HEK293 (cell line): ENCODE data around the gene LOX.
A peak's percentile ranks its signal among the peaks of the same experiment; 100 is the strongest.

Experiments
- CTCF ChIA-PET: fragments of 350-600 bp; formaldehyde crosslinking; extraction: SDS; loops from one replicate; lab custom pipeline; 2021; ENCODE audit warnings: antibody characterized with exemption; lab: Yijun Ruan, JAX
- POLR2A ChIA-PET: fragments of 300-600 bp; formaldehyde crosslinking; extraction: SDS; loops from one replicate; lab custom pipeline; 2020; ENCODE audit warnings: antibody characterized with exemption, inconsistent platforms; lab: Yijun Ruan, JAX
- H3K27ac ChIP-seq: fragments of 200-500 bp; sonication (Bioruptor generic); 2 replicates; pipeline ENCODE4 v1.5.1; 2014; ENCODE audit warnings: low read depth, low read length, control low read depth, inconsistent platforms; ENCODE audit errors: extremely low read depth
- H3K36me3 ChIP-seq, 2 experiments: fragments of 200-500 bp in 1 of 2; sonication (Bioruptor generic) in 1 of 2; 1 replicate in 1 of 2; 2 replicates in 1 of 2; pipeline ENCODE4 v1.5.1; 2014 to 2017; ENCODE audit warnings: inconsistent platforms in 2 of 2, low read length in 2 of 2; ENCODE audit not compliant: control insufficient read depth in 2 of 2, insufficient read depth in 1 of 2
- H3K4me1 ChIP-seq: fragments of 200-500 bp; sonication (Bioruptor generic); 2 replicates; pipeline ENCODE4 v1.5.1; 2014; ENCODE audit warnings: mild to moderate bottlenecking, low read length, inconsistent platforms; ENCODE audit not compliant: control insufficient read depth, insufficient read depth
- H3K4me3 ChIP-seq: 2 replicates; pipeline ENCODE4 v1.5.1; 2011; ENCODE audit warnings: low read depth, mild to moderate bottlenecking, control low read depth, low read length, moderate library complexity
- H3K9me3 ChIP-seq: fragments of 200-500 bp; sonication (Bioruptor generic); 2 replicates; pipeline ENCODE4 v1.5.1; 2014; ENCODE audit warnings: low read depth, low read length, inconsistent platforms; ENCODE audit not compliant: control insufficient read depth, insufficient read depth
- BCL11A ChIP-seq: fragments of 450-650 bp; formaldehyde crosslinking; IDR thresholded peaks from 2 replicates; pipeline ENCODE4 v1.5.1; 2016; ENCODE audit warnings: low read depth, missing biosample characterization, missing genetic modification characterization
- BCL6B ChIP-seq: fragments of 450-650 bp; formaldehyde crosslinking; IDR thresholded peaks from 2 replicates; pipeline ENCODE4 v1.5.1; 2017; ENCODE audit warnings: missing biosample characterization, missing genetic modification characterization
- KLF16 ChIP-seq: fragments of 450-650 bp; formaldehyde crosslinking; IDR thresholded peaks from 2 replicates; pipeline ENCODE4 v1.5.1; 2017; ENCODE audit warnings: missing biosample characterization, missing genetic modification characterization
- PATZ1 ChIP-seq: fragments of 450-650 bp; formaldehyde crosslinking; IDR thresholded peaks from 2 replicates; pipeline ENCODE4 v1.5.1; 2016; ENCODE audit warnings: missing biosample characterization, missing genetic modification characterization
- PRDM10 ChIP-seq: fragments of 450-650 bp; formaldehyde crosslinking; IDR thresholded peaks from 2 replicates; pipeline ENCODE4 v1.5.1; 2016; ENCODE audit warnings: missing biosample characterization, missing genetic modification characterization
- RBAK ChIP-seq: fragments of 450-650 bp; formaldehyde crosslinking; IDR thresholded peaks from 2 replicates; pipeline ENCODE4 v1.5.1; 2016; ENCODE audit warnings: missing biosample characterization, missing genetic modification characterization
- SP2 ChIP-seq: fragments of 450-650 bp; formaldehyde crosslinking; IDR thresholded peaks from 2 replicates; pipeline ENCODE4 v1.5.1; 2016; ENCODE audit warnings: missing biosample characterization, missing genetic modification characterization
- SP7 ChIP-seq: fragments of 450-650 bp; formaldehyde crosslinking; IDR thresholded peaks from 2 replicates; pipeline ENCODE4 v1.5.1; 2016; ENCODE audit warnings: missing biosample characterization, missing genetic modification characterization
- TSHZ1 ChIP-seq: fragments of 450-650 bp; formaldehyde crosslinking; IDR thresholded peaks from 2 replicates; pipeline ENCODE4 v1.5.1; 2016; ENCODE audit warnings: missing biosample characterization, missing genetic modification characterization, borderline replicate concordance
- ZBTB8A ChIP-seq: fragments of 450-650 bp; formaldehyde crosslinking; IDR thresholded peaks from 2 replicates; pipeline ENCODE4 v1.5.1; 2016; ENCODE audit warnings: missing biosample characterization, missing genetic modification characterization
- ZFP37 ChIP-seq: fragments of 450-650 bp; formaldehyde crosslinking; IDR thresholded peaks from 2 replicates; pipeline ENCODE4 v1.5.1; 2016; ENCODE audit warnings: missing biosample characterization, missing genetic modification characterization
- ZNF132 ChIP-seq: fragments of 450-650 bp; formaldehyde crosslinking; IDR thresholded peaks from 2 replicates; pipeline ENCODE4 v1.5.1; 2017; ENCODE audit warnings: missing biosample characterization, missing genetic modification characterization, borderline replicate concordance
- ZNF133 ChIP-seq: fragments of 450-650 bp; formaldehyde crosslinking; IDR thresholded peaks from 2 replicates; pipeline ENCODE4 v1.5.1; 2016; ENCODE audit warnings: missing biosample characterization, missing genetic modification characterization
- ZNF140 ChIP-seq: fragments of 450-650 bp; formaldehyde crosslinking; IDR thresholded peaks from 2 replicates; pipeline ENCODE4 v1.5.1; 2016; ENCODE audit warnings: missing biosample characterization, missing genetic modification characterization
- ZNF174 ChIP-seq: fragments of 450-650 bp; formaldehyde crosslinking; IDR thresholded peaks from 2 replicates; pipeline ENCODE4 v1.5.0; 2017; ENCODE audit warnings: missing biosample characterization, mild to moderate bottlenecking, missing genetic modification characterization
- ZNF274 ChIP-seq, 2 experiments: fragments of 200-500 bp in 1 of 2; fragments of 450-650 bp in 1 of 2; sonication (Bioruptor generic) in 1 of 2; formaldehyde crosslinking in 1 of 2; IDR thresholded peaks; 2 replicates each; pipeline versions ENCODE4 v1.5.1 to v1.6.1; 2014 to 2016; ENCODE audit warnings: borderline replicate concordance in 1 of 2, inconsistent platforms in 1 of 2, low read length in 1 of 2, missing biosample characterization in 1 of 2, missing genetic modification characterization in 1 of 2
- ZNF530 ChIP-seq: fragments of 450-650 bp; formaldehyde crosslinking; IDR thresholded peaks from 2 replicates; pipeline ENCODE4 v1.5.1; 2016; ENCODE audit warnings: low read depth, missing biosample characterization, missing genetic modification characterization
- ZNF621 ChIP-seq: fragments of 450-650 bp; formaldehyde crosslinking; IDR thresholded peaks from 2 replicates; pipeline ENCODE4 v1.5.1; 2017; ENCODE audit warnings: missing biosample characterization, missing genetic modification characterization
- ZNF660 ChIP-seq: fragments of 450-650 bp; IDR thresholded peaks from 2 replicates; pipeline ENCODE4 v1.5.1; 2018; ENCODE audit warnings: missing biosample characterization, mild to moderate bottlenecking, missing genetic modification characterization
- ZNF701 ChIP-seq: fragments of 450-650 bp; formaldehyde crosslinking; IDR thresholded peaks from 2 replicates; pipeline ENCODE4 v1.5.1; 2016; ENCODE audit warnings: missing biosample characterization, missing genetic modification characterization
- ZNF747 ChIP-seq: fragments of 450-650 bp; formaldehyde crosslinking; IDR thresholded peaks from 2 replicates; pipeline ENCODE4 v1.5.1; 2016; ENCODE audit warnings: missing biosample characterization, missing genetic modification characterization

The LOX gene

GRCh38 chr5:122076669-122077365 is 1.2 kb downstream of the LOX start (continued):
- TF ChIP-seq PATZ1 (tag by site-specific recombination) (peak; percentile 43; the same call in 1 of the 2 replicates), PRDM10 (tag by site-specific recombination) (peak; percentile 68), SP7 (tag by site-specific recombination) (0 out of 2 replicates have a peak, but pooled peaks have one; percentile 15), ZFP37 (tag by site-specific recombination) (0 out of 2 replicates have a peak, but pooled peaks have one; percentile 14)
- TF ChIP-seq, all 188 proteins: peak for 29

- H3K36me3 ChIP-seq, result peaks cover 0 to 6% of the 10 kb centered on the region in 2 experiments; a peak in 1 of 3 replicates
- no peak overlapping the region for H3K27ac ChIP-seq
- CTCF ChIA-PET, result interaction anchor here (0.6 to 3.0 kb wide), 20 partner anchors 11 to 1414 kb away, joined by 3 to 23 read pairs (median 4); partner anchors contain the start of gene SRFBP1
These were observed 2.0 kb downstream of the LOX start for GRCh38 chr5:122076050-122076461.

GRCh38 chr5:122073864-122074263 is 4.2 kb downstream of the LOX start:
- H3K27ac ChIP-seq, result no peak overlapping the region
- no peak overlapping the region for H3K4me3 ChIP-seq
- peaks cover 0 to 6% of the 10 kb centered on the region in 2 experiments; a peak in 1 of 3 replicates for H3K36me3 ChIP-seq
- POLR2A ChIA-PET, result no interaction called here
- peaks cover 3% of the 10 kb centered on the region; the same call in 1 of the 2 replicates for H3K4me1 ChIP-seq
- CTCF ChIA-PET, result no interaction called here
- no peaks in the 10 kb centered on the region for H3K9me3 ChIP-seq
- TF ChIP-seq ZNF530 (tag by site-specific recombination) (no peak), RBAK (tag by site-specific recombination) (no peak), ZNF174 (no peak), ZNF140 (tag by site-specific recombination) (no peak), ZNF621 (tag by site-specific recombination) (no peak), ZNF747 (tag by site-specific recombination) (no peak), ZNF132 (tag by site-specific recombination) (no peak), TSHZ1 (tag by site-specific recombination) (no peak), KLF16 (tag by site-specific recombination) (no peak), ZNF701 (tag by site-specific recombination) (no peak), SP2 (tag by site-specific recombination) (no peak)

More at GRCh38 chr5:122076050-122076461, 2.0 kb downstream of the LOX start:
- TF ChIP-seq ZNF133 (tag by site-specific recombination) (no peak), BCL6B (no peak), ZNF274 (IDR thresholded peaks at IDR 0.05; ENCODE audit: low read length) (no peak), ZNF274 (tag by site-specific recombination; IDR thresholded peaks at IDR 0.05; ENCODE audit: borderline replicate concordance) (no peak), BCL11A (tag by site-specific recombination) (no peak), ZBTB8A (no peak), ZNF660 (tag by site-specific recombination) (peak; percentile 23; the same call in 1 of the 2 replicates)
- Histone ChIP-seq H3K4me3 (no peak overlapping the region), H3K4me1 (peaks cover 3% of the 10 kb centered on the region; the same call in 1 of the 2 replicates), H3K9me3 (no peaks in the 10 kb centered on the region)
- POLR2A ChIA-PET, result interaction anchor here (0.6 kb wide), 1 partner anchor 115 kb away, joined by 4 read pairs; the partner anchor contains the start of gene SRFBP1
